ENCODE measurements around the gene GLRX.

GLRX gene

DNA sequence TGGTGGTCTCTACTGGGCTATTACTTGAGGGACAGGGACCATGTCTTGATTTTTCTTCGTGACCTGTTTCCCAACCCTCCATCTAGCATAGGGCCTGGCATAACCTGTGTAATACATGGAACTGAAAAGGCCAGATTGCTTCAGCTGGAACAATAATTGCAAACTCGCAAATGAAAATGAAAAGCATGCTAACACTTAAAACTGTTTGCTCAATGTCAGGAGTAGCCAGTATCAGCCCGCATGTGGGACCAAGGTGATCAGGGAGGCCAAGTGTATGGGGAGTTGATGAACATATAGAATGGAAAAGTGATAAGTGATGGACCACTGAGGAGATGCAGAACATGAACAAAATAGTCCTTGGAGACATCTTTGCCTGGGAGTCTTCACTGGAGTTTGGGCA is 25.2 kb downstream of the GLRX start:
- Histone ChIP-seq H3K4me3 (ENCODE audit: extremely low read depth, insufficient read depth, low read length, poor library complexity, severe bottlenecking) (no peak overlapping the region), H3K9me3 (ENCODE audit: control insufficient read depth, low read length) (no peaks in the 10 kb centered on the region), H3K27ac (ENCODE audit: low read depth, low read length, severe bottlenecking) (no peak overlapping the region), H3K36me3 (ENCODE audit: control insufficient read depth, insufficient read depth, low read length) (peaks cover 22% of the 10 kb centered on the region), H3K4me1 (ENCODE audit: control insufficient read depth, insufficient read depth, low read length, poor library complexity, severe bottlenecking) (peaks cover 19% of the 10 kb centered on the region)
- 98 to 100% methylated on average over 3 of the region's 3 CpGs for WGBS, 2 experiments (ENCODE audit: insufficient coverage in 2 of 2)

GRCh38 chr5:95794070-95794516 is 28.4 kb downstream of the GLRX start:
- Histone ChIP-seq H3K9me3 (ENCODE audit: control insufficient read depth, low read length) (no peaks in the 10 kb centered on the region), H3K4me1 (ENCODE audit: control insufficient read depth, insufficient read depth, low read length, poor library complexity, severe bottlenecking) (peaks cover 19% of the 10 kb centered on the region), H3K36me3 (ENCODE audit: control insufficient read depth, insufficient read depth, low read length) (peaks cover 51% of the 10 kb centered on the region), H3K27ac (ENCODE audit: low read depth, low read length, severe bottlenecking) (peak overlapping the region; percentile 69), H3K4me3 (ENCODE audit: extremely low read depth, insufficient read depth, low read length, poor library complexity, severe bottlenecking) (no peak overlapping the region)
- WGBS, 2 experiments (ENCODE audit: insufficient coverage in 2 of 2) = 64 to 100% methylated on average over 1 to 2 of the region's 3 CpGs

DNA sequence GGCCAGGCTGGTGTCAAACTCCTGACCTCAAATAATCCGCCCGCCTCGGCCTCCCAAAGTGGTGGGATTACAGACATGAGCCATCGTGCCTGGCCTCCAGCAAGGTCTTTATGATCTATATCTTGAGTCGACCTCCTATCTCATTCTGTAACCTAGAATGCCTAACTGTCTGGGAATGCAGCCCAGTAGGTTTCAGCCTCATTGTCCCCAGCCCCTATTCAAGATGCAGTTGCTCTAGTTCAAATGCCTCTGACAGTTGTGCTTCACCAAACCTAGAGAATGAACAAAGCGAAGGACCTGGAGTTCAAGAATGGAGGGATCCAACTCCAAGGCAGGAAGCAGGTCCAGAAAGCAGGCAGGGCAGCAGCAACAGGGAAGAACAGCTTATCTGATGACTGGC is 30.8 kb downstream of the GLRX start:
- H3K27ac ChIP-seq (ENCODE audit: low read depth, low read length, severe bottlenecking) = peak overlapping the region; percentile 17
- 86 to 91% methylated on average over 6 of the region's 6 CpGs for WGBS, 2 experiments (ENCODE audit: insufficient coverage in 2 of 2)
- H3K36me3 ChIP-seq (ENCODE audit: control insufficient read depth, insufficient read depth, low read length) = peaks cover 66% of the 10 kb centered on the region
- no peaks in the 10 kb centered on the region for H3K9me3 ChIP-seq (ENCODE audit: control insufficient read depth, low read length)
- H3K4me3 ChIP-seq (ENCODE audit: extremely low read depth, insufficient read depth, low read length, poor library complexity, severe bottlenecking) = no peak overlapping the region
- peaks cover 19% of the 10 kb centered on the region for H3K4me1 ChIP-seq (ENCODE audit: control insufficient read depth, insufficient read depth, low read length, poor library complexity, severe bottlenecking)

DNA sequence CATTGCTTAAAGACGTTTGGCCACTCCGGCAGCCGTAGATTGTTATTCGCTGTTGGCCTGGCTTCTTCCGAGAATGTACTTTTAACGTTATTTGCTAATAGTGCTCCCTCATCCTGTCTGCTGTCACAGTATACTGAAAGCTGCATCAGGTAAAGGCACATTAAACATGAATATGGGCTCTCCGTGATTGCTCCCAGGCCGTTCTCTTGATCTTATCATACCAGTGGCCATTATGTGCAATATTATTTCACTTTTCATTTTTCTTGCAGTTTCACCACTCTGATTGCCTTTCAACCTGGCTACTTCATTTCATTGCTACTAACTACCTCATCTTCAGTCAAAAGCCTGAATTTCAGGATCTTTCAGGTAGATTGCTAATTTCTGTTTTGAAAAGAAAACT is 34.0 kb downstream of the GLRX start:
- 96 to 97% methylated on average over 8 of the region's 8 CpGs for WGBS, 2 experiments (ENCODE audit: insufficient coverage in 2 of 2)
- no peak overlapping the region for H3K27ac ChIP-seq (ENCODE audit: low read depth, low read length, severe bottlenecking)
- H3K9me3 ChIP-seq (ENCODE audit: control insufficient read depth, low read length) = no peaks in the 10 kb centered on the region
- H3K4me1 ChIP-seq (ENCODE audit: control insufficient read depth, insufficient read depth, low read length, poor library complexity, severe bottlenecking) = peaks cover 15% of the 10 kb centered on the region
- H3K4me3 ChIP-seq (ENCODE audit: extremely low read depth, insufficient read depth, low read length, poor library complexity, severe bottlenecking) = no peak overlapping the region
- peaks cover 76% of the 10 kb centered on the region for H3K36me3 ChIP-seq (ENCODE audit: control insufficient read depth, insufficient read depth, low read length)

DNA sequence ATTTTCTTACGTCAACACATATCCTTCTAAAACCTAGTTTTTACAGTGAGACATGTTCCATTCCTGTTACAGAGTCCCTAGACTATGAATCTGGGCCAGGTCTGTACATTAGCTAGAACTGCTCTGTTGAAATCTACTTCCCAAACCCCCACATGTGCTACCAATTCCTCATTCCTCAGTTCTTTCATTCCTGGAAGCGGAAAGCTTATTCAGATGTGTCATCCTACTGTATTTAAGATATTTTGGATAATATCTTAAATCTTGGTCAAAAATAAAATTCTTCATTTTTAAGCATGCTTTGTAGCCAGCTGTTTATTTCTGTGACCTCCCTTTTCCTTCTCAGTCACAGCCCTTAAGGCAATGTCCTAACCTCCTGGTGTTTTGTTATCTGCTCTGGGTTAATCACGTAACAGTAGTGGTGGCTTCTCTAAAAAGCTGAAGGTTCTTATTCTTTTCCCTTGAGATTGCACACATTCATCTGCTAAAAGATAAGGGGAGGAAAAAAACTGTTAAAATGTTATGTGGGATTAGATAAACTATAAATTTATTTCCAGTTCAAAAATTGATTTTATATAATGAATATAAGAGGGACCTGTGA is 35.6 kb downstream of the GLRX start:
- WGBS, 2 experiments (ENCODE audit: insufficient coverage in 2 of 2) = 100% methylated on average over 1 of the region's 3 CpGs
- H3K9me3 ChIP-seq (ENCODE audit: control insufficient read depth, low read length) = no peaks in the 10 kb centered on the region
- no peak overlapping the region for H3K27ac ChIP-seq (ENCODE audit: low read depth, low read length, severe bottlenecking)
- H3K4me3 ChIP-seq (ENCODE audit: extremely low read depth, insufficient read depth, low read length, poor library complexity, severe bottlenecking) = no peak overlapping the region
- peaks cover 72% of the 10 kb centered on the region for H3K36me3 ChIP-seq (ENCODE audit: control insufficient read depth, insufficient read depth, low read length)
- peaks cover 5% of the 10 kb centered on the region for H3K4me1 ChIP-seq (ENCODE audit: control insufficient read depth, insufficient read depth, low read length, poor library complexity, severe bottlenecking)

- Histone ChIP-seq H3K9me3 (ENCODE audit: control insufficient read depth, low read length) (no peaks in the 10 kb centered on the region), H3K36me3 (ENCODE audit: control insufficient read depth, insufficient read depth, low read length) (peaks cover 67% of the 10 kb centered on the region), H3K27ac (ENCODE audit: low read depth, low read length, severe bottlenecking) (no peak overlapping the region), H3K4me3 (ENCODE audit: extremely low read depth, insufficient read depth, low read length, poor library complexity, severe bottlenecking) (no peak overlapping the region), H3K4me1 (ENCODE audit: control insufficient read depth, insufficient read depth, low read length, poor library complexity, severe bottlenecking) (peaks cover 10% of the 10 kb centered on the region)
- 90 to 94% methylated on average over 4 to 5 of the region's 9 CpGs for WGBS, 2 experiments (ENCODE audit: insufficient coverage in 2 of 2)
Observed at GRCh38 chr5:95784514-95785302, 37.8 kb downstream of the GLRX start.

GRCh38 chr5:95783661-95784060 is 38.9 kb downstream of the GLRX start:
- H3K4me3 ChIP-seq (ENCODE audit: extremely low read depth, insufficient read depth, low read length, poor library complexity, severe bottlenecking) = no peak overlapping the region
- H3K4me1 ChIP-seq (ENCODE audit: control insufficient read depth, insufficient read depth, low read length, poor library complexity, severe bottlenecking) = peaks cover 21% of the 10 kb centered on the region
- H3K9me3 ChIP-seq (ENCODE audit: control insufficient read depth, low read length) = no peaks in the 10 kb centered on the region
- H3K36me3 ChIP-seq (ENCODE audit: control insufficient read depth, insufficient read depth, low read length) = peaks cover 63% of the 10 kb centered on the region
- WGBS, 2 experiments (ENCODE audit: insufficient coverage in 2 of 2) = 89 to 100% methylated on average over 1 of the region's 3 CpGs
- no peak overlapping the region for H3K27ac ChIP-seq (ENCODE audit: low read depth, low read length, severe bottlenecking)

GRCh38 chr5:95782181-95782580 is 40.3 kb downstream of the GLRX start:
- Histone ChIP-seq H3K4me3 (ENCODE audit: extremely low read depth, insufficient read depth, low read length, poor library complexity, severe bottlenecking) (no peak overlapping the region), H3K9me3 (ENCODE audit: control insufficient read depth, low read length) (no peaks in the 10 kb centered on the region), H3K27ac (ENCODE audit: low read depth, low read length, severe bottlenecking) (no peak overlapping the region), H3K36me3 (ENCODE audit: control insufficient read depth, insufficient read depth, low read length) (peaks cover 57% of the 10 kb centered on the region), H3K4me1 (ENCODE audit: control insufficient read depth, insufficient read depth, low read length, poor library complexity, severe bottlenecking) (peaks cover 22% of the 10 kb centered on the region)
- WGBS, 2 experiments (ENCODE audit: insufficient coverage in 2 of 2) = 100% methylated on average over 2 to 3 of the region's 4 CpGs

DNA sequence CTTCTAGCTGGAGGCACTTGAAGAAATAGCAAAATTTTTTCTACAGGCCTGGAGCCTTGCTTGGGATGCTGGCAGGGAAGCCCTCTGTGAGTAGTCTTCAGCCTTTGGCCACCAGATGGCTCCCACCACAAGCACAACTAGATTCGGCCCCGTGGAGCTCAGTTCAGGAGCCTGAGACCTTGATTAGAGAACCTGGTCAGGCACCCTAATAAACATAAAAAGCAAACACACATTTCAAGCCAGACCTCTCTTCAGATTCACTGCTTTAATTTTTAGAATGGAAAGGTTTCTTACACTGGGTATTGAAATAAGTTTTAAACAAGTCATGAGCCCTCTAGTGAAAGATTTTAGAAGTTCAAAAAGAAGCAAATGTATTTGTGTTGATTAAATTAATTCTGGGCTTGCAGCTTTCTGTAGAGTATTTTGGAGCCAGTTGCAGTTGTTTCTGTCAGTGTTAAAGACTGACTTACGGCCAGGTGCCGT is 41.4 kb downstream of the GLRX start:
- no peak overlapping the region for H3K27ac ChIP-seq (ENCODE audit: low read depth, low read length, severe bottlenecking)
- WGBS, 2 experiments (ENCODE audit: insufficient coverage in 2 of 2) = 89 to 94% methylated on average over 2 of the region's 4 CpGs
- H3K4me1 ChIP-seq (ENCODE audit: control insufficient read depth, insufficient read depth, low read length, poor library complexity, severe bottlenecking) = peaks cover 19% of the 10 kb centered on the region
- peaks cover 58% of the 10 kb centered on the region for H3K36me3 ChIP-seq (ENCODE audit: control insufficient read depth, insufficient read depth, low read length)
- no peak overlapping the region for H3K4me3 ChIP-seq (ENCODE audit: extremely low read depth, insufficient read depth, low read length, poor library complexity, severe bottlenecking)
- H3K9me3 ChIP-seq (ENCODE audit: control insufficient read depth, low read length) = no peaks in the 10 kb centered on the region

- Histone ChIP-seq H3K36me3 (ENCODE audit: control insufficient read depth, insufficient read depth, low read length) (peaks cover 58% of the 10 kb centered on the region), H3K27ac (ENCODE audit: low read depth, low read length, severe bottlenecking) (no peak overlapping the region), H3K4me3 (ENCODE audit: extremely low read depth, insufficient read depth, low read length, poor library complexity, severe bottlenecking) (no peak overlapping the region), H3K9me3 (ENCODE audit: control insufficient read depth, low read length) (no peaks in the 10 kb centered on the region), H3K4me1 (ENCODE audit: control insufficient read depth, insufficient read depth, low read length, poor library complexity, severe bottlenecking) (peaks cover 16% of the 10 kb centered on the region)
- WGBS, 2 experiments (ENCODE audit: insufficient coverage in 2 of 2) = 91 to 100% methylated on average over 6 to 7 of the region's 7 CpGs
Observed at GRCh38 chr5:95780597-95780996, 41.9 kb downstream of the GLRX start.

DNA sequence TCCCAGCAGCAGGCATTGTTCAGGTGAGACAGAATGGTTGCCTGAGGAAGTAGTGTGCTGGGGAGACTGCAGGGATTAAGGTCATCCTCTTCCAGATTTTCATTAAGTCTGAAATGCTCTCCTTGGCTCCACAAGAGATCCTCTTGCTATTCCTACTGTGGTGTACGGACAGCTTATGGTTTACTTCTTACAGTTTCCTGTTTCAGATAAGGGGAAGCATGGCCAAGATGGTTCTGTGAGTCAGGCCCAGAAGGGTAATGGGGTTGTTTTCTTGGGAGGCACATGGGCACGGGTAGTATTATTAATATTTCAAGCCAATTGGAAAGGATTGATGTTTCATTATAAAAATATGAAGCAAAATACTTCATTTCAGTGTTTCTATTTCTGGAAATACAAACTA is 42.9 kb downstream of the GLRX start:
- Histone ChIP-seq H3K4me1 (ENCODE audit: control insufficient read depth, insufficient read depth, low read length, poor library complexity, severe bottlenecking) (peaks cover 16% of the 10 kb centered on the region), H3K9me3 (ENCODE audit: control insufficient read depth, low read length) (no peaks in the 10 kb centered on the region), H3K27ac (ENCODE audit: low read depth, low read length, severe bottlenecking) (peak overlapping the region; percentile 50), H3K36me3 (ENCODE audit: control insufficient read depth, insufficient read depth, low read length) (peaks cover 51% of the 10 kb centered on the region), H3K4me3 (ENCODE audit: extremely low read depth, insufficient read depth, low read length, poor library complexity, severe bottlenecking) (no peak overlapping the region)
- 80 to 100% methylated on average over 1 of the region's 2 CpGs for WGBS, 2 experiments (ENCODE audit: insufficient coverage in 2 of 2)

All from mesodermal cell (in vitro differentiated cells).